Uterus (tissue), 4 donors: ENCODE results near the gene LRRN3. TPM values are rescaled to one million over a fixed set of nuclear protein-coding genes. Genes with fewer than 3 reads are reported as not detected.

Experiments
- DNase-seq, 2 donors: peaks; one replicate each; pipeline ENCODE4 v3.0.0-alpha.2; 2019 to 2020
- H3K27ac ChIP-seq, 2 donors: fragments of 200-600 bp; sonication (generic); 1 replicate in 1 of 2; 2 replicates in 1 of 2; pipeline ENCODE4 v1.5.1; 2016 to 2018
- H3K27me3 ChIP-seq, 2 donors: fragments of 200-600 bp; sonication (generic); one replicate each; pipeline ENCODE4 v1.5.1; 2018 to 2019; ENCODE audit warnings: control low read depth in 1 of 2
- H3K36me3 ChIP-seq, 2 donors: fragments of 200-600 bp; sonication (generic); one replicate each; pipeline ENCODE4 v1.5.1; 2019; ENCODE audit warnings: control low read depth in 1 of 2
- H3K4me1 ChIP-seq, 2 donors: fragments of 200-600 bp; sonication (generic); one replicate each; pipeline ENCODE4 v1.5.1; 2018 to 2019; ENCODE audit warnings: control low read depth in 1 of 2
- H3K4me3 ChIP-seq, 2 donors: fragments of 200-600 bp; sonication (generic); 1 replicate in 1 of 2; 2 replicates in 1 of 2; pipeline ENCODE4 v1.5.1; 2018 to 2019; ENCODE audit warnings: mild to moderate bottlenecking in 1 of 2
- H3K9me3 ChIP-seq, 2 donors: fragments of 200-600 bp; sonication (generic); one replicate each; pipeline ENCODE4 v1.5.1; 2019; ENCODE audit warnings: control low read depth in 1 of 2
- POLR2A ChIP-seq, 2 donors: fragments of 450-650 bp; IDR thresholded peaks; one replicate each; pipeline ENCODE4 v1.6.1; 2016; ENCODE audit warnings: antibody characterized with exemption in 2 of 2, mild to moderate bottlenecking in 1 of 2, moderate library complexity in 1 of 2
- intact Hi-C: fragments of 100-400 bp; cut with DNase I; formaldehyde crosslinking; loops from one replicate; pipeline ENCODE4 v1.15.1; 2023; ENCODE audit warnings: low total_unique reads
- total RNA-seq, 4 donors: library from RNA; depleted of rRNA in 3 of 4; stranded (reverse); fragments of >200 nt in 3 of 4; gene quantifications; one replicate each; pipeline versions ENCODE4 v1.1.0 to v1.2.4, GENCODE V29; 2014 to 2023
- TF ChIP-seq, protein P1 (sequence below), 4 experiments: fragments of 200-600 bp in 2 of 4; fragments of 450-650 bp in 2 of 4; sonication (generic) in 2 of 4; IDR thresholded peaks; one replicate each; pipeline ENCODE4 v1.5.1; 2016 to 2019; ENCODE audit warnings: antibody characterized with exemption in 4 of 4, mild to moderate bottlenecking in 2 of 4, moderate library complexity in 1 of 4
- donor health status: DM: yes; HTN: yes; CAD: no.

Gene LRRN3
- total RNA-seq, 4 donors from 2014 or later, result 0.12 to 18.5 TPM; not detected in 2

GRCh38 chr7:111098011-111098925, 7.3 kb downstream of the LRRN3 start:
- Histone ChIP-seq H3K4me1 (no peaks in the 10 kb centered on the region), H3K4me3 (no peak overlapping the region), H3K9me3 (no peaks in the 10 kb centered on the region), H3K36me3 (no peaks in the 10 kb centered on the region), H3K27me3 (no peaks in the 10 kb centered on the region), H3K27ac (no peak overlapping the region)
- intact Hi-C loops, result no loop called here
- no peak for TF ChIP-seq POLR2A (IDR thresholded peaks at IDR 0.05)
- TF ChIP-seq, protein P1, sequence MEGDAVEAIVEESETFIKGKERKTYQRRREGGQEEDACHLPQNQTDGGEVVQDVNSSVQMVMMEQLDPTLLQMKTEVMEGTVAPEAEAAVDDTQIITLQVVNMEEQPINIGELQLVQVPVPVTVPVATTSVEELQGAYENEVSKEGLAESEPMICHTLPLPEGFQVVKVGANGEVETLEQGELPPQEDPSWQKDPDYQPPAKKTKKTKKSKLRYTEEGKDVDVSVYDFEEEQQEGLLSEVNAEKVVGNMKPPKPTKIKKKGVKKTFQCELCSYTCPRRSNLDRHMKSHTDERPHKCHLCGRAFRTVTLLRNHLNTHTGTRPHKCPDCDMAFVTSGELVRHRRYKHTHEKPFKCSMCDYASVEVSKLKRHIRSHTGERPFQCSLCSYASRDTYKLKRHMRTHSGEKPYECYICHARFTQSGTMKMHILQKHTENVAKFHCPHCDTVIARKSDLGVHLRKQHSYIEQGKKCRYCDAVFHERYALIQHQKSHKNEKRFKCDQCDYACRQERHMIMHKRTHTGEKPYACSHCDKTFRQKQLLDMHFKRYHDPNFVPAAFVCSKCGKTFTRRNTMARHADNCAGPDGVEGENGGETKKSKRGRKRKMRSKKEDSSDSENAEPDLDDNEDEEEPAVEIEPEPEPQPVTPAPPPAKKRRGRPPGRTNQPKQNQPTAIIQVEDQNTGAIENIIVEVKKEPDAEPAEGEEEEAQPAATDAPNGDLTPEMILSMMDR (IDR thresholded peaks at IDR 0.05), result peak in 3 of 4 experiments; percentile 8 to 31 (median 9)
- no peak for DNase-seq

DNA sequence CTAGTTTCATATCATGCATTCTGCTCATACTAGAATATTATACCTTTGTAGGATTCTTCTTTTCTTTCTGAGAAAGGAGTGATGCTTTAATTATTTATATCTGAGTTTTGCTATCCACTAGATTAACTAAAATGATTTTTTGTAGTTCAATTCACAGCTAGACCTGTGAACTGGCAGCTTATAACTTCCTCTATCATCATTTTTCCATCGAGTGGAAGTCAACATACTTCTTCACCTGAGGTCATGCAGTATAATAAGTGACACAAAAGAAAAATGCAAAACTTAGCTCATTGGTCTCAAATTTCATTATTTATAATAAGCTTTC, 8.0 kb downstream of the LRRN3 start:
- Histone ChIP-seq H3K27ac (no peak overlapping the region), H3K27me3 (no peaks in the 10 kb centered on the region), H3K9me3 (no peaks in the 10 kb centered on the region), H3K4me3 (no peak overlapping the region), H3K36me3 (no peaks in the 10 kb centered on the region), H3K4me1 (no peaks in the 10 kb centered on the region)
- no peak for DNase-seq
- TF ChIP-seq, protein P1 (IDR thresholded peaks at IDR 0.05), result no peak
- no peak for TF ChIP-seq POLR2A (IDR thresholded peaks at IDR 0.05)
- intact Hi-C loops, result no loop called here

DNA sequence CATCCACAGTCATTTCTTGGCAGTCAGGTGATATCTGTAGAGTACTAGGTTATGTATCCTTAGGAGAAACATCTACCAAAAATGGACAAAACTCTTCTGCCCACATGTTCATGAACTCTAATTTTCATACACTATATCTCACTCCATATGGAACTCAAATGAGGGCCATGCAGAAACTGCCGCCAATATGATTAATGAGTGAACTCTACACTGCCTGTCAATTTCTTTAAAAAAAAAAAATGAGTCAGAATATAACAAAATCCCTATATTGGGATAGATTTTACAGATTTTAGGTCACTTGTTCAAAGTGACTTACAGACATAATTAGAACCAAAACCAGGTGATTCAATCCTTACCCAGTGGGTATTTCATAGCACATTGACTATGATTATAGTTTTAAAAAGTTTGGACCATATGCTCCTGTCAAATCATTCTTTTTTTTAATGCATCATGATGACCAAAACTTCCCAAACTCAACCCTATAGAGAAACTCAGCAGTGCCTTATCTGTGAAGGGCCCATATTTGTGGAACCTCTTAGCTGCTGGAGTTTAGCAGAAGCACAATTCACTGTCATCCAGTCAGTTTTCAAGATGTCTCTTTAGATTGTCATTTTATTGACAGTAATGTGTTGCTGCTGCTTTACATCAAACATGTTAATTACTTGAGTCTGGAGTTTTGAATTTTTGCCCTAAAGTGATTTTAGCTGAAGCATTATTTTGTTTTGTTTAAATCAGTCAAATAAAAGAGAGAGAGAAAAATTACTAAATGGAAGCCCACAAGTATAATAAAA, 11.1 kb downstream of the LRRN3 start:
- H3K27me3 ChIP-seq, result no peaks in the 10 kb centered on the region
- H3K4me1 ChIP-seq, result no peaks in the 10 kb centered on the region
- intact Hi-C loops, result no loop called here
- no peak overlapping the region for H3K27ac ChIP-seq
- H3K9me3 ChIP-seq, result no peaks in the 10 kb centered on the region
- no peak for TF ChIP-seq POLR2A (IDR thresholded peaks at IDR 0.05)
- TF ChIP-seq, protein P1 (IDR thresholded peaks at IDR 0.05), result no peak
- DNase-seq, result no peak
- no peaks in the 10 kb centered on the region for H3K36me3 ChIP-seq
- no peak overlapping the region for H3K4me3 ChIP-seq

DNA sequence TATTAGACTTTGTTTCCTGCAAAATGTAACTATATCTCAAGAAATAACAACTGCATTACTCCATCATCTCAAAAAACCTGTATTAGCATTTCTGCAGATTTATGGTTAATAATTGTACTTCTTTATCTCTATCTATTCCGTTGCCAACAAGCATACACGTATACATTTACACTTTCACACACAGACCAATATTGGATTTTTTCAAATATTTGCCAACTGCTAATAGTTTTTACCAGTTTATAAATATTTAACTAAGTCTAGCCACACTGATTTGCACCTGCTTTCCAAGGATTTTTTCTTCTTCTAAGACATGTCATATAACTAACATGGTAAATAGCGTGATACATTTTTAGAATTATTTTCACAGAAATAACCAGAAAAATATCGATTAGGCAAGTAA, 12.2 kb downstream of the LRRN3 start:
- H3K4me3 ChIP-seq, result no peak overlapping the region
- intact Hi-C loops, result no loop called here
- no peak for TF ChIP-seq POLR2A (IDR thresholded peaks at IDR 0.05)
- TF ChIP-seq, protein P1 (IDR thresholded peaks at IDR 0.05), result no peak

More for the DNA sequence above, 12.2 kb downstream of the LRRN3 start:
- DNase-seq, result no peak
- Histone ChIP-seq H3K36me3 (no peaks in the 10 kb centered on the region), H3K27ac (no peak overlapping the region), H3K4me1 (peaks cover 0 to 3% of the 10 kb centered on the region in 2 donors), H3K27me3 (no peaks in the 10 kb centered on the region), H3K9me3 (no peaks in the 10 kb centered on the region)
